Thymus (tissue), 11 donors: ENCODE measurements around the gene APOL6. TPM values are rescaled to one million over a fixed set of nuclear protein-coding genes. Genes with fewer than 3 reads are reported as not detected.

ENCODE experiments used
- DNase-seq, 9 donors: peaks; one replicate each; pipeline ENCODE4 v3.0.0-alpha.2; 2013; ENCODE audit warnings: low spot score in 9 of 9, low read depth in 6 of 9, missing footprints in 1 of 9
- H3K27ac ChIP-seq, 2 donors: one replicate each; pipeline ENCODE4 v1.5.1; 2013; ENCODE audit warnings: control low read depth in 1 of 2, low read depth in 1 of 2, low read length in 1 of 2, mild to moderate bottlenecking in 1 of 2, moderate library complexity in 1 of 2
- H3K27me3 ChIP-seq, 2 donors: one replicate each; pipeline ENCODE4 v1.5.1; 2013; ENCODE audit warnings: low read length in 1 of 2; ENCODE audit not compliant: control insufficient read depth in 2 of 2, insufficient read depth in 1 of 2
- H3K36me3 ChIP-seq, 2 donors: one replicate each; pipeline ENCODE4 v1.5.1; 2013; ENCODE audit warnings: low read length in 1 of 2, mild to moderate bottlenecking in 1 of 2, moderate library complexity in 1 of 2; ENCODE audit not compliant: control insufficient read depth in 2 of 2, insufficient read depth in 2 of 2
- H3K4me1 ChIP-seq, 2 donors: one replicate each; pipeline ENCODE4 v1.5.1; 2013; ENCODE audit warnings: low read length in 2 of 2; ENCODE audit not compliant: control insufficient read depth in 2 of 2, insufficient read depth in 2 of 2
- H3K4me3 ChIP-seq, 2 donors: one replicate each; pipeline ENCODE4 v1.5.1; 2013; ENCODE audit warnings: low read length in 2 of 2, control low read depth in 1 of 2, mild to moderate bottlenecking in 1 of 2
- H3K9me3 ChIP-seq, 2 donors: one replicate each; pipeline ENCODE4 v1.5.1; 2013; ENCODE audit warnings: low read length in 1 of 2, mild to moderate bottlenecking in 1 of 2; ENCODE audit not compliant: control insufficient read depth in 2 of 2, insufficient read depth in 1 of 2
- WGBS: extraction: QIAGEN DNeasy Blood & Tissue Kit; methylation state at CpG from one replicate; pipeline ENCODE4 v1.1.7; 2013; 5-methylcytosine and 5-hydroxymethylcytosine counted together
- polyA plus RNA-seq: library from polyadenylated mRNA; stranded (reverse); fragments of 200-250 nt; gene quantifications from one replicate; pipeline ENCODE4 v1.2.3, GENCODE V29; 2013
- total RNA-seq: library from RNA; stranded (reverse); fragments of 120-200 nt; gene quantifications from one replicate; pipeline ENCODE4 v1.2.4, GENCODE V29; 2013
- donor health status: healthy.

The APOL6 gene
- total and polyA plus RNA-seq, 2 donors, result 9.3 to 19.8 TPM

GRCh38 chr22:35614404-35614803 lies 33.8 kb upstream of the APOL6 start:
- H3K27me3 ChIP-seq, result peaks cover 0 to 2% of the 10 kb centered on the region in 2 donors
- no peak overlapping the region for H3K27ac ChIP-seq

GRCh38 chr22:35615156-35615555 lies 33.1 kb upstream of the APOL6 start:
- Histone ChIP-seq H3K4me3 (no peak overlapping the region), H3K27ac (no peak overlapping the region), H3K4me1 (peaks cover 0 to 5% of the 10 kb centered on the region in 2 donors), H3K9me3 (no peaks in the 10 kb centered on the region), H3K27me3 (peaks cover 0 to 2% of the 10 kb centered on the region in 2 donors), H3K36me3 (no peaks in the 10 kb centered on the region)
- WGBS, result 77% methylated on average over 6 of the region's 6 CpGs
- no peak for DNase-seq

More at GRCh38 chr22:35614404-35614803, 33.8 kb upstream of the APOL6 start:
- no peaks in the 10 kb centered on the region for H3K9me3 ChIP-seq
- DNase-seq, result no peak
- no peak overlapping the region for H3K4me3 ChIP-seq
- peaks cover 0 to 5% of the 10 kb centered on the region in 2 donors for H3K4me1 ChIP-seq
- H3K36me3 ChIP-seq, result no peaks in the 10 kb centered on the region
- over 99% methylated on average over 2 of the region's 2 CpGs for WGBS

- DNase-seq, result no peak
- Histone ChIP-seq H3K36me3 (no peaks in the 10 kb centered on the region), H3K9me3 (no peaks in the 10 kb centered on the region), H3K4me3 (no peak overlapping the region), H3K4me1 (peaks cover 0 to 5% of the 10 kb centered on the region in 2 donors), H3K27me3 (peaks cover 0 to 2% of the 10 kb centered on the region in 2 donors), H3K27ac (no peak overlapping the region)
- 8% methylated on average over 7 of the region's 7 CpGs for whole genome bisulfite sequencing
Measured at GRCh38 chr22:35616043-35616442, 32.2 kb upstream of the APOL6 start.

GRCh38 chr22:35617137-35617755 lies 31.0 kb upstream of the APOL6 start, which contains the start of gene MB:
Gene MB (minus strand): TSS chr22:35617329. CDS start chr22:35617257, 72 bp downstream.
- H3K4me3 ChIP-seq, result no peak within 1 kb of the TSS
- H3K27me3 ChIP-seq, result peaks cover 0 to 2% of the 10 kb centered on the region in 2 donors
- no peaks in the 10 kb centered on the region for H3K36me3 ChIP-seq
- H3K4me1 ChIP-seq, result peaks cover 0 to 6% of the 10 kb centered on the region in 2 donors
- no peak for DNase-seq
- H3K9me3 ChIP-seq, result no peaks in the 10 kb centered on the region
- 87% methylated on average over 16 of the region's 16 CpGs for WGBS
- H3K27ac ChIP-seq, result no peak within 1 kb of the TSS

- 92% methylated on average over 1 of the region's 1 CpG for WGBS
- Histone ChIP-seq H3K4me3 (no peak overlapping the region), H3K27ac (no peak overlapping the region), H3K9me3 (no peaks in the 10 kb centered on the region), H3K4me1 (peaks cover 0 to 10% of the 10 kb centered on the region in 2 donors), H3K36me3 (no peaks in the 10 kb centered on the region), H3K27me3 (peaks cover 0 to 2% of the 10 kb centered on the region in 2 donors)
- no peak for DNase-seq
Measured at GRCh38 chr22:35618427-35619223, 29.6 kb upstream of the APOL6 start.

GRCh38 chr22:35619336-35620094 lies 28.7 kb upstream of the APOL6 start:
- no peak for DNase-seq
- 87% methylated on average over 13 of the region's 13 CpGs for WGBS
- no peaks in the 10 kb centered on the region for H3K9me3 ChIP-seq
- H3K4me3 ChIP-seq, result no peak overlapping the region
- H3K27me3 ChIP-seq, result peaks cover 0 to 2% of the 10 kb centered on the region in 2 donors
- no peaks in the 10 kb centered on the region for H3K36me3 ChIP-seq
- peaks cover 0 to 10% of the 10 kb centered on the region in 2 donors for H3K4me1 ChIP-seq
- no peak overlapping the region for H3K27ac ChIP-seq

- no peak overlapping the region for H3K27ac ChIP-seq
- DNase-seq, result no peak
- WGBS, result 94% methylated on average over 15 of the region's 15 CpGs
Measured at GRCh38 chr22:35620624-35621251, 27.5 kb upstream of the APOL6 start.

GRCh38 chr22:35621451-35621850 lies 26.8 kb upstream of the APOL6 start:
- H3K4me1 ChIP-seq, result peaks cover 0 to 10% of the 10 kb centered on the region in 2 donors
- no peaks in the 10 kb centered on the region for H3K9me3 ChIP-seq
- 96% methylated on average over 6 of the region's 6 CpGs for WGBS
- no peak overlapping the region for H3K4me3 ChIP-seq
- DNase-seq, result no peak
- H3K27ac ChIP-seq, result no peak overlapping the region
- no peaks in the 10 kb centered on the region for H3K36me3 ChIP-seq
- peaks cover 0 to 4% of the 10 kb centered on the region in 2 donors for H3K27me3 ChIP-seq

More at GRCh38 chr22:35620624-35621251, 27.5 kb upstream of the APOL6 start:
- Histone ChIP-seq H3K36me3 (no peaks in the 10 kb centered on the region), H3K9me3 (no peaks in the 10 kb centered on the region), H3K4me1 (peaks cover 0 to 10% of the 10 kb centered on the region in 2 donors), H3K4me3 (no peak overlapping the region), H3K27me3 (peaks cover 0 to 2% of the 10 kb centered on the region in 2 donors)
